HFFc6 (cell line): ENCODE measurements around the gene SCG5. TPM values are rescaled to one million over a fixed set of nuclear protein-coding genes. Genes with fewer than 3 reads are reported as not detected.
A peak's percentile ranks its signal among the peaks of the same experiment; 100 is the strongest.

ENCODE experiments used
- DNase-seq: peaks from one replicate; pipeline ENCODE4 v3.0.0-alpha.2; 2018
- H3K27ac Mint-ChIP-seq: 2 replicates; pipeline ENCODE4 v1.8.0; 2020; ENCODE audit warnings: mild to moderate bottlenecking, mixed read lengths
- H3K27me3 Mint-ChIP-seq: 2 replicates; pipeline ENCODE4 v1.8.0; 2021; ENCODE audit warnings: mild to moderate bottlenecking, moderate library complexity, mixed read lengths; ENCODE audit not compliant: insufficient read depth
- H3K36me3 Mint-ChIP-seq: 2 replicates; pipeline ENCODE4 v1.8.0; 2021; ENCODE audit warnings: low read depth, mixed read lengths
- H3K4me1 Mint-ChIP-seq: 2 replicates; pipeline ENCODE4 v1.8.0; 2020; ENCODE audit warnings: low read depth, mixed read lengths
- H3K4me3 Mint-ChIP-seq: 2 replicates; pipeline ENCODE4 v1.8.0; 2020; ENCODE audit warnings: mild to moderate bottlenecking, moderate library complexity, mixed read lengths
- H3K9me3 Mint-ChIP-seq: 2 replicates; pipeline ENCODE4 v1.8.0; 2020; ENCODE audit warnings: mild to moderate bottlenecking, mixed read lengths
- CTCF ChIP-seq: fragments of 200-600 bp; sonication (generic); IDR thresholded peaks from 2 replicates; pipeline ENCODE4 v1.5.0; 2021; ENCODE audit warnings: antibody characterized with exemption, mild to moderate bottlenecking
- total RNA-seq, 6 experiments: library from RNA; stranded (reverse); fragmentation: NEBNext Ultra II Directional; extraction: Animal tissue kit (Norgen Biotek cat#: 25700); gene quantifications; 2 replicates in 1 of 6; 3 replicates in 5 of 6; pipeline ENCODE4 v1.2.3, GENCODE V29; 2021

The SCG5 gene
- total RNA-seq, 6 experiments from 2014 or later: 2.6 to 5.5 (median 3.5) TPM

GRCh38 chr15:32733281-32733680 is 91.8 kb downstream of the SCG5 start:
- Mint-ChIP-seq H3K4me3 (peak overlapping the region; percentile 47), H3K4me1 (peaks cover 92% of the 10 kb centered on the region), H3K9me3 (peaks cover 55% of the 10 kb centered on the region), H3K27me3 (peaks cover 74% of the 10 kb centered on the region), H3K27ac (peak overlapping the region; percentile 96), H3K36me3 (peaks cover 86% of the 10 kb centered on the region)
- no peak for TF ChIP-seq CTCF
- DNase-seq: no peak

DNA sequence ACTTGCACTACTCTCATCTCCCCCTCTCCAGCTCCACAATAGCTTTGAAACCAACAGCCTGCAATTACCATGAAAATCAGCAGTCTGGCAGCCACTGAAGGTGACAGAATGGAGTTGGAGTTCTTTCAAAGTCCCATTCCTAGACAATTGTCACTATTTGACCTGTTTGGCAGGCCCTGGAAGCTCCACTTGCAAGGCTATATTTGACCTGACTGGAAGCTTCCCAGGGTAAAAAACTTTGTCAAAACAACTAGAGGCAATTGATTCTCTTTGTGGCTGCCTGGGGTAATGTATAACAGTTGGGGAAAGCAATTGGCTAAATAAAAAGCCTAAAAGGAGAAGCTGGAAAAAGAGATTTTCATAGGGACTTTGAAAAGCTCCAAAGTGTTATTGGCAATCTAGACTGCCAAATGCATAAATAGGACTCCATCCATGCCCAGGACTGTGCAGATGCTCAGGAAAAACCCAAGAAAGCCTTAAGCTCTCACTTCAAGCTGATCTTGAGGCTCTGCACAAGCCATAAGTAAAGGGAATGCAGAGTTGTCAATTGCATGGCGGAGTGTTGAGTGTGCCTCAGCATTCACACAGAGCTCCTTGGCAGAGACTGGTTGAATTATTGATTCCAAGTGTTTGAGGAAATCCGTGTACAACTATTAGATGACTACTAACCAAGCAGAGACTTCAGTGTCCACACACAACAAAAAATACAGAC is 94.6 kb downstream of the SCG5 start:
- peak overlapping the region; percentile 83 for H3K27ac Mint-ChIP-seq
- H3K4me1 Mint-ChIP-seq: peaks cover 87% of the 10 kb centered on the region
- H3K36me3 Mint-ChIP-seq: peaks cover 77% of the 10 kb centered on the region
- H3K9me3 Mint-ChIP-seq: peaks cover 51% of the 10 kb centered on the region
- DNase-seq: no peak
- TF ChIP-seq CTCF: no peak
- H3K27me3 Mint-ChIP-seq: peaks cover 82% of the 10 kb centered on the region
- 0 out of 2 replicates have a peak overlapping the region, but pooled peaks have one; percentile 7 for H3K4me3 Mint-ChIP-seq

GRCh38 chr15:32736701-32737061 is 95.2 kb downstream of the SCG5 start:
- peaks cover 81% of the 10 kb centered on the region for H3K4me1 Mint-ChIP-seq

GRCh38 chr15:32737304-32737703 is 95.8 kb downstream of the SCG5 start:
- Mint-ChIP-seq H3K4me1 (peaks cover 79% of the 10 kb centered on the region), H3K27ac (peak overlapping the region; percentile 83), H3K36me3 (peaks cover 73% of the 10 kb centered on the region)

More at GRCh38 chr15:32736701-32737061, 95.2 kb downstream of the SCG5 start:
- peak overlapping the region; percentile 83 for H3K27ac Mint-ChIP-seq
- DNase-seq: no peak
- H3K4me3 Mint-ChIP-seq: no peak overlapping the region
- H3K9me3 Mint-ChIP-seq: peaks cover 50% of the 10 kb centered on the region
- H3K27me3 Mint-ChIP-seq: peaks cover 81% of the 10 kb centered on the region
- no peak for TF ChIP-seq CTCF
- peaks cover 74% of the 10 kb centered on the region for H3K36me3 Mint-ChIP-seq

GRCh38 chr15:32738666-32739065 is 97.2 kb downstream of the SCG5 start:
- Mint-ChIP-seq H3K36me3 (peaks cover 72% of the 10 kb centered on the region), H3K4me3 (peak overlapping the region; percentile 12; the same call in 1 of the 2 replicates), H3K27me3 (peaks cover 76% of the 10 kb centered on the region), H3K4me1 (peaks cover 79% of the 10 kb centered on the region), H3K9me3 (peaks cover 53% of the 10 kb centered on the region), H3K27ac (peak overlapping the region; percentile 74)
- no peak for DNase-seq
- TF ChIP-seq CTCF: no peak

More at GRCh38 chr15:32737304-32737703, 95.8 kb downstream of the SCG5 start:
- DNase-seq: no peak
- TF ChIP-seq CTCF: no peak
- Mint-ChIP-seq H3K9me3 (peaks cover 52% of the 10 kb centered on the region), H3K27me3 (peaks cover 82% of the 10 kb centered on the region), H3K4me3 (peak overlapping the region; percentile 5; the same call in 1 of the 2 replicates)
